GM21576 (cell line): ENCODE data around the gene WDR37.
"Not testable (repeated sequence)": the region's sequence is repeated elsewhere in the genome, so short reads cannot be mapped to it uniquely, and the experiment has no call there.

Source experiments
- ATAC-seq: cut with Tn5 transposase; IDR thresholded peaks from one replicate; pipeline ENCODE4 v1.9.1; 2021; ENCODE audit warnings: mild to moderate bottlenecking, moderate library complexity; ENCODE audit not compliant: unreplicated experiment

WDR37 gene

GRCh38 chr10:1041514-1041913 is 14.7 kb upstream of the WDR37 start:
- no peak for ATAC-seq

GRCh38 chr10:1043532-1043995 is 12.6 kb upstream of the WDR37 start:
- ATAC-seq = peak; percentile 57

- ATAC-seq = no peak
These were observed 12.0 kb upstream of the WDR37 start for GRCh38 chr10:1044146-1044545.

- ATAC-seq = no peak
These were observed 11.2 kb upstream of the WDR37 start for GRCh38 chr10:1044964-1045363.

- ATAC-seq = no peak
These were observed 10.8 kb upstream of the WDR37 start for GRCh38 chr10:1045415-1045814.

- ATAC-seq = no peak
These were observed 8.2 kb upstream of the WDR37 start for GRCh38 chr10:1047937-1048336.

DNA sequence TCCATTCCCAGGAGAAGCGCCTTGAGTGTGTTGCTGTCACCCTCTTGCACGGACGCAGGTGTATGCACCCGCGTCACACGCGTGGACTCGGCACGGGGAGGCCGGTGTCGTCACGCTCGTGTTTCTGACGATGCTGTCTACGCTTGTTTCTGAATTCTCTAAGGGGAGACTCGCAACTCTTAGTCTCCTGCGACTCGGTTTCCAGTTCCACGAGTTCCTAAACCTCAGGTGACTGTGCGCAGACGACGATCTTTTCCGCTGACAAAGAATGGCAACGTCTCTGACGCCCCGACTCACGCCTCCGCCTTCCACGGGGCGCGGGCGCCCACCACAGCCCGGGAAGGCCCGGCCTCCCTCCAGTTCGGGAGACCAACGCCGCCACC is 7.8 kb upstream of the WDR37 start:
- no peak for ATAC-seq

DNA sequence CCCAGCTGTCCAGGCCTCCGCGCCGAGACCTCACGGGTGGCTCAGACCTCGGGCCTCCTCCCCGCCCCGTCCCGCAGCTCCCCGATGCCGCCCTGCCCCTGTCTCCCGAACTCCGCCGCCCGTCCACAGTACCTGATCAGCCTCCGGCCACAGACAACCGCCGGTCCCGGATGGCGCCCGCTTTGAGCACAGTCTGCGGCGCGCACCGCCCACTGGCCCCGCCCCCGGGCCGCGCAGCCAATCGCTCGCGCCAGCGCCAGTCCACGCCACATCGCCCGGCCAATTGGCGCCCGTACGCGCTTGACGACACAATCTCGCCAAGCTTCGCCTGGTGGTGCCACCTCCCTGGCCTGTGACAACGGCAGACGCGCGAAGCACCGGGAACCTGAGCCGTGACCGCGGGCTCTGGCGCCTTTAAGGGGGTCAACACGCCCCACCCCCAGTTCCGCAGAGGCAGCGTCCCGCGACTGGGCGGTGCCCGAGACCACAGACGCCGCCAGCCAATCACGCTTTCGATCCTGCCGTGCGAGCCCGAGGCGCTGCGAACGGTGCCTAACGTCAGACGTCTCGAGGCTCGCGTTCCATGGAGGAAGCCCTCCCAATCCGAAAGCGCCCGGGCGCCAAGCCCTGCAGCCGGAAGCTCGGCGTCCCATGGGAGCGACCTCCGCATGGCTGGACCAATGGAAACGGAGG is 7.3 kb upstream of the WDR37 start, which contains the start of gene IDI1:
IDI1 (minus strand) TSS at position 388 of the 693 bp plus-strand sequence; CDS start at position 272, 116 bp downstream.
- peak; percentile 81 for ATAC-seq

DNA sequence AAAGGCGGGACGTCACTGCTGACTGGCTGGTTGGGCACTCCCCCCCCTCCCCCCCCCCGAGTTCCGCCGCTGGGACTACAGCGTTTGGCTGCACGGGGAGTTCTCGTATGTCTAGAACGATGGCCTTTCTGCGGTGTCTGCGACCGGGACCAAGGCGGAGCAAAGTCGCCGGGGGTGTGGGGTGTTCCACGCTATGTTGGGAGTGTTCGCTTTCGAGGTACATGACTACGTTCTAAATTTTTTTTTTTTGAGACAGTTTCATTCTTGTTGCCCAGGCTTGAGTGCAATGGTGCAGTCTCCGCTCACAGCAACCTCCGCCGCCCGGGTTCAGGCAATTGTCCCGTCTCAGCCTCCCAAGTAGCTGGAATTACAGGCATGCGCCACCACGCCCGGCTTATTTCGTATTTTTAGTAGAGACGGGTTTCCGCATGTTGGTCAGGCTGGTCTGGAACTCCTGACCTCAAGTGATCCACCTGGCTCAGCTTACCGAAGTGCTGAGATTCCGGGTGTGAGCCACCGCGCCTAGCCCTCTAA is 6.7 kb upstream of the WDR37 start:
- no peak for ATAC-seq

GRCh38 chr10:1050145-1050544 is 6.0 kb upstream of the WDR37 start:
- ATAC-seq = no peak

- ATAC-seq = no peak
These were observed 5.6 kb upstream of the WDR37 start for GRCh38 chr10:1050554-1050953.

DNA sequence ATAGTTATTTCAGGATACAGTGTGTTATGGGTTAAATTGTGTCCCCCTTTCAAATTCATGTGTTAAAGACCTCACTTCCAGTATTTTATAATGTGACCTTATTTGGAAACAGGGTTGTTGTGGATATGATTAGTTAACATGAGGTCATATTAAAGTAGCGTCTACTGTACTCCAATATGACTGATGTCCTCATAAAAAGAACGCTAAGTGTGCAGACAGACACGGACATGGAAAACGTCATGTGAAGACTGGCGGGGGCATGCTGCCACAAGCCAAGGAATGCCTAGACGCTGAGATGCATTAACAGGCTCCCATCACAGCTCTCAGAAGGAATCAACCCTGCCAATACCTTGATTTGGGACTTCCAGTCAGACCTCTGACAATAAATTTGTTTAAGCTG is 1.5 kb upstream of the WDR37 start:
- ATAC-seq = no peak

DNA sequence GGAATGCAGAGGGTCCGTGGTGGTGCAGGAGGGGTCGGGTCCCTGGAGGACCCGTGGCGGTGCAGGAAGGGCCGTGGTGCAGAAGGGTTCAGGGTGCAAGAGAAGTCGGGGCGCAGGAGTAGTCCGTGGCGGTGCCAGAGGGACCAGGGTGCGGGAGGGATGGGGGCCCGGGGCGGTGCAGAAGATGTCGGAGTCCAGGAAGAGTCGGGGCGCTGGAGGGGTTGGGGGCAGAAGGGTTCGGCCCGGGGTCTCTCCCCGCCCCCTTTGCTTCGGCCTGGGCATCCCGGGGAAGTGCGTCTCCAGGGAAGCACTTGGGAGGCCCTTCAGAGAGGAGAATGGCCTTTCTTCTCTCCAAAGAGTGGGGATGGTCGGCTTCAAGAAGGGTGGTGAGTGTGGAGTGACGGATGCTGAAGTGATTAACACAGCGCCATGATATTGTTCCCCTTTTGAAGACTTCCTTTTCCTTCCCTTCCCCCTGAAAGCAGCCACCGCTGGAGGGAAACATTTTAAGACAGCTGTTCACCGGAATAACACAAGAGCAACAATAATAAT is 997 bp downstream of the WDR37 start:
- ATAC-seq = no peak

GRCh38 chr10:1058017-1058416 is 1.8 kb downstream of the WDR37 start:
- no peak for ATAC-seq

DNA sequence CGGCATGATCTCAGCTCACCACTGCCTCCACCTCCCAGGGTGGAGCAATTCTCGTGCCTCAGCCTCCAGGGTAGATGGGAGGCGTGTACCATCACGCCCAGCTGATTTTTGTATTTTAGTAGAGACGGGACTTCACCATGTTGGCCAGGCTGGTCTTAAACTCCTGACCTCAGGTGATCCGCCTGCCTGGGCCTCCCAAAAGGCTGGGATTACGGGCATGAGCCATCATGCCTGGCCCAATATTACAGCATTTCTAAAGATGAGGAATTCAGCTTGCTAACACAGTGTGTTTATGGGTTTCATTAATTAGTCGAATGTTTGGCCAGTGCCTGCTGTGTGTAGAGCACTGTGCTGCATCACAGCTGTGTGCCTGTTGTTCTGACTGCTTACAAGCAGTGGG is 3.7 kb downstream of the WDR37 start:
- ATAC-seq = no peak

DNA sequence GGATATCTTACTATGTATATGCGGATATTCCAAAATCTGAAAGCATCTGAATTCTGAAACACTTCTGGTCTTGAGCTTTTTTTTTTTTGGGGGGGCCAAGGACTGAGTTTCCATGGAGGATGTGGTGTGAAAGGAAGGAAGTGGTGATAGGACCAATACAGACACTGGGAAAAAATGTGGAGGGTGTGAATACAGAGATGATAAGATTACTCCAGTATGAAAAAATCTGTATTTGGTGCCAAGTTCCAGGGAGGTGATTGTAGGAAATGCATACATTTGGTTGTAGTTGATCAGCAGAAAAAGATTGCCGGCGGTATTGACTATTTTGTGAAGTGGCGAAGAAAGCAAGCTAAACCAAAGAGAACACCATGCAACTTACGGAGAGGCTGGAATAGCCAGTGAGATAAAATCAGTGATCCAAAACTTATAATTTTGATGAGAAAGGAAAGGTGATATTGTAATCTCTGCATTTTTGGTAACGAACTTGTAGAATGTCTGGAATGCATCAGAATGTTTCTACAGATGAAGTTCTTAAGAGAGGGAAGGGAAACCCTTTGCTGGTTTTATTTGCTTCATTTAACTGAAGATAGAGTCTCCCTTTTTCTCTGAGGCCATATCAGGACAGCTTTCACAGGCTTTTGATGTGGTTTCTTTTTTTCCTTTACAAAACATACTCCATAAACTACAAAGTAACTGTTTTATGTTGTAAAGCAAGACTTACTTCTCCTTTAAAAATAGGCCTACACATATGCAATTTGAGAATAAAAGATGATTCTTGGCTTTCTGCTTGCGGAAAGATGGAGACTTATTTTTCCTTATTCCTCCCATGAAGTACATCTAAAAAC is 6.0 kb downstream of the WDR37 start:
- ATAC-seq = no peak

DNA sequence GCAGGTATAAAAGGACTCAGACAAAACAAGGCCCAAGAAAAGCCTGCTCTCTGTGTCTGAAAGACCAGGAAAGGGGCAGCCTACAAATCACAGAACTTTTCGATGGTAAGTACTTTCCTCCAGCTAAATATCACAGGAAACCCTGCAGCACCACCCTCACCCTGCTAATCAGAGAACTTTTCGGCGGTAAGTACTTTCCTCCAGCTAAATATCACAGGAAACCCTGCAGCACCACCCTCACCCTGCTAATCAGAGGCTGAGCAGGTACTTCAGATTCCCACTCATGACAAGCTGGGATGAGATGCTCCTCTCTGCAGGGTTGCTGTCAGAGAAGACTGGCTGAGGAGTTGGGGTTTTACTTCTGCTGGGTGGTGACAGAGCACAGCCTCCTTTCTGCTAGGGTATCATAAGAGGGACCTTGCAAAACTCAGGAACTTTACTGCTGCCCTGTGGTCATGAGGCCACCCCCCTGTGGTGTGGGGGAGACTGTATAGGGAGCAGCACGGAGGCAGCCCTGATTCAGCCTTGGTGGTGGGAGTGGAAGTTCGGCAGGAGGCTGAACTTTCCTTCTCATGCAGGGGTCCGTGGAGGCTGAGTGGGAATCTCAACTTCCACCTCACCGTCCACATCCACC is 7.2 kb downstream of the WDR37 start:
- no peak for ATAC-seq

DNA sequence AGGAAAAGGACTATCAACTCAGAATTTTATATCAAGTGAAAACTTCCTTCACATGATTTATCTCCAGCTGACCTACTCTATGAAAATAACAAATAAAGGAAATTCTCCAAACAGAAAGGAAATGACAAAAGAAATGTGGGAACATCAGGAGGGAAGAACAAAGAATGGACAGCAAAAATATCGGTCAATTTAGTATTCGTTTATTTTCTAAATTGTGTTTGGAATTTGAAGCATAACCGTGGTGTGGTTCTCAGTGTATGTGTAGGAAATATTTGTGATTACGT is 8.7 kb downstream of the WDR37 start:
- no peak for ATAC-seq

GRCh38 chr10:1066734-1067133 is 10.5 kb downstream of the WDR37 start:
- not testable (repeated sequence) for ATAC-seq

DNA sequence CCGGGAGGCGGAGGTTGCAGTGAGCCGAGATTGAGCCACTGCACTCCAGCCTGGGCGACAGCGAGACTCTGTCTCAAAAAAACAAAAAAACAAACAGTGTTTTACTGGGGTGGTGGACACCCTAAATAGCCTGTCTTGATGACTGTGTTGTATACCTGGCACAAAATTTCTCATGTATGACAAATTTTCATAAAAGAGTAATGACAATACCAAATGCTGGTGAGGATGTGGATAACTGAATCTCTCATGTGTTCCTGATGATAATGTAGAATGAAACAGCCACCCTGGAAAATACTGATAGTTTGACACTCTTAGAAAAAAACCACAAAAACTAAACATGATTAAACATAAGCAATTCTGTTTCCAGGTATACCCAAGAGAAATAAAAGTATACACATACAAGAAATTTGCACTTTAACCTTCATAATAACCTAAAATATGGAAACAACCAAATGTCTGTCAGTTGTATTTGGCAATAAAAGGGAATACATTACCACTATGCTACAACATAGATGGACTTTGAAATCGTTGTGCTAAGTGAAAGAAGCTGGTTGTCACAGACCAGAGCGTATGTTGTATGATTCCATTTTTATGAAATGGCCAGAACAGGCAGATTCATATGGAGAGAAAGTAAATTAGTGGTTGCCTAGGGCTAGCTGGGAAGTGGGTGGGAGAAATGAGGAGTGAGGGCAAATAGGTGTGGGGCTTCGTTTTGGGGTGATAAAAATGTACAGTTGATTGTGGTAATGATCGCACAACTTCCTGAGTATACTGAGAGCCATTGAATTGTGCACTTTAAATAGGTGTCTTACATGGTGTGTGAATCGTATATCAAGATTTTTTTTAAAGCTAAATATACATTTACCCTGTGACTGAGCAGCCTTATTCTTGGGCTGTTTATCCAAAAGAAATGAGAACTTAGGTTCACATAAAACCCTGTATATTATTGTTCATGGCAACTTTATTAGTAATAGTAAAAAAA is 12.5 kb downstream of the WDR37 start:
- ATAC-seq = no peak
